GM19324 (cell line): ENCODE data around the gene CERT1.

Experiments used
- ATAC-seq: cut with Tn5 transposase; IDR thresholded peaks from one replicate; pipeline ENCODE4 v1.9.1; 2021; ENCODE audit warnings: mild to moderate bottlenecking, moderate library complexity; ENCODE audit not compliant: unreplicated experiment, low FRiP score

The CERT1 gene

GRCh38 chr5:75481024-75481423 lies 30.4 kb downstream of the CERT1 start:
- no peak for ATAC-seq

- ATAC-seq = no peak
Observed at GRCh38 chr5:75475364-75475763, 36.1 kb downstream of the CERT1 start.

GRCh38 chr5:75473463-75473862 lies 38.0 kb downstream of the CERT1 start:
- no peak for ATAC-seq

- no peak for ATAC-seq
Observed at GRCh38 chr5:75472973-75473372, 38.5 kb downstream of the CERT1 start.

GRCh38 chr5:75471193-75471592 lies 40.2 kb downstream of the CERT1 start:
- no peak for ATAC-seq

GRCh38 chr5:75469017-75469416 lies 42.4 kb downstream of the CERT1 start:
- ATAC-seq = no peak

- no peak for ATAC-seq
Observed at GRCh38 chr5:75468593-75468992, 42.8 kb downstream of the CERT1 start.

GRCh38 chr5:75466006-75466716 lies 45.3 kb downstream of the CERT1 start:
- ATAC-seq = no peak

- ATAC-seq = no peak
Observed at GRCh38 chr5:75465480-75465879, 45.9 kb downstream of the CERT1 start.

- no peak for ATAC-seq
Observed at GRCh38 chr5:75463726-75464125, 47.7 kb downstream of the CERT1 start.

GRCh38 chr5:75461679-75462078 lies 49.8 kb downstream of the CERT1 start:
- no peak for ATAC-seq

- peak; percentile 80 for ATAC-seq
Observed at GRCh38 chr5:75460942-75461610, 50.4 kb downstream of the CERT1 start.

- ATAC-seq = peak; percentile 10
Observed at GRCh38 chr5:75460532-75460931, 50.9 kb downstream of the CERT1 start.

- ATAC-seq = no peak
Observed at GRCh38 chr5:75457691-75458090, 53.7 kb downstream of the CERT1 start.

- no peak for ATAC-seq
Observed at GRCh38 chr5:75457161-75457560, 54.3 kb downstream of the CERT1 start.

GRCh38 chr5:75450069-75450468 lies 61.4 kb downstream of the CERT1 start:
- ATAC-seq = no peak

- ATAC-seq = no peak
Observed at GRCh38 chr5:75446068-75446467, 65.4 kb downstream of the CERT1 start.

GRCh38 chr5:75441560-75441959 lies 69.9 kb downstream of the CERT1 start:
- no peak for ATAC-seq

- ATAC-seq = no peak
Observed at GRCh38 chr5:75439276-75439675, 72.2 kb downstream of the CERT1 start.

GRCh38 chr5:75438722-75439121 lies 72.7 kb downstream of the CERT1 start:
- ATAC-seq = no peak

- ATAC-seq = no peak
Observed at GRCh38 chr5:75435096-75435495, 76.3 kb downstream of the CERT1 start.

- ATAC-seq = no peak
Observed at GRCh38 chr5:75433814-75434506, 77.5 kb downstream of the CERT1 start.
